GM15510 (cell line): Measurements from ENCODE around the gene CHL1.

Experiments
- POLR2A ChIP-seq: IDR thresholded peaks from 3 replicates; pipeline ENCODE4 v1.6.1; 2011; ENCODE audit warnings: borderline replicate concordance; ENCODE audit not compliant: insufficient read length; ENCODE audit errors: extremely low read depth

CHL1 gene

DNA sequence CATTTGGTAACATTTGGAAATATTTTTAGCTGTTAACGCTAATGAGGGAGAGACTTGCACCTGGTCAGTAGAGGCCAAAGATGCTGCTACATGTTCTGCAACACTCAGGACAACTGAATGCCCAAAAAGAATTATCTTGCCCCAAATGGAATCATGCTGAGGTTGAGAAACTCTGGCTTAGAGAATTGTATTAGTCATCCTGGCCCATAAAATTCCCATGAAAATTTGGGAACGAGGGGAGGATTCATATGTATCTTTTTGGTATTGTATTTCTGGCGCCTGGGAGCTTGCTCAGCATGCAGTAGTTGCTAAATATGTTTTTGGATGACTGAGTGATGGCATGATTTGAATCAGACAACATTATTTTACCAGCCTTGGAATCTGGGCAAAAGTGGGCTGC, 59.9 kb downstream of the CHL1 start:
- no peak for TF ChIP-seq POLR2A

DNA sequence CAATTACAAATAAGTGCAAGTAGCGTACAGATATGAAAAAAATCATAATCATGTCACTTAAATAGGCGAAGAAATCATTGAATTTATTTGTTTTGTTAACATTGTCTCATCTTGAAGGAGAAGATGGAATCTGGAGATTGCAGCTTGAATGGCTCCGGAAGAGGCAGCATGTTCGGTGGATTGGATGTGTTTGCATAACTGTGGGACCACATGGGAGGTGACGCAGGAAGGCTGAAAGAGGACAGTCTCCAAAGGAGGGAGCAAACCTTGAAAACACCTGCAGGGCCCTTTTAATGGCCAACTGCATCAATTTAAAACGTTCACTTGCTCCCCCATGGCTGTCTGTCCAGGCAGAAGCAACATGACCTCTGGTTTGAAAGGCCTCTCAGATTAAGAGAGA, 61.3 kb downstream of the CHL1 start:
- TF ChIP-seq POLR2A: no peak

DNA sequence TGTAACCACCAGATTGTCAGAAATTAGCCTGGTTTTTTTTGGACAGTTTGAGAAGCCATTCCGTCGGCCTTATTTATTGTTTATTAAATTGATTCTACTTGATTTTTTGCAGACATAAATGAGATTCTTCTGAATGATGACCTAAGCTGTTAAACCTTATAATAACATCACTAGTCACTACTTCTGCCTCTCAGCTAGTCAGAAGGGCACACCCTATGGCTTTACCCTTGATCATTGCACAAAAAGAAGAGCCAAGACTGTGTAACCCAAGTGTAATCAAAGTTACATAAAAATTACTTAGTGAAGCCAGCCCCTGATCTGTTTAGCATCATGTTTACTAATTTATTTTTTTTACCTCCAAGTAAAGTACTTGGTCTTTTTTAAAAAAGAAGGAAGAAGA, 64.3 kb downstream of the CHL1 start:
- no peak for TF ChIP-seq POLR2A

DNA sequence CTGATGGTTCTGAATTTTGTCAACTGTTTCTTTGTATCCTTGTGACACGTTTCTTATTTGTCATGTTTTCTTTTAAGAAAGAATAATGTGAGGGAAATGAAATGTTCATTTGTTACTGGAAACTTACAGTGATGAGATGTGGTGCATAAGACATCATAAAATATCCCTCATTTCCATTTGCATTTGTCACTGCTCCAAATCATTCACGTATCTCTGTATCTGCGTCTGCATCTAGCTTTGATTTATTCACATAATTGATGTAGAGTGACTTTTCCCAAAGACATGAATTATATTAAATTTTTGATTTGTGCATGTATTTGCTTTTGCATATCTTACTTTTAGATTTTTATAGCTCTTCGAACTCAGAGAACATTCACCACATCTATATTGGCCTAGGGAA, 66.8 kb downstream of the CHL1 start:
- no peak for TF ChIP-seq POLR2A

DNA sequence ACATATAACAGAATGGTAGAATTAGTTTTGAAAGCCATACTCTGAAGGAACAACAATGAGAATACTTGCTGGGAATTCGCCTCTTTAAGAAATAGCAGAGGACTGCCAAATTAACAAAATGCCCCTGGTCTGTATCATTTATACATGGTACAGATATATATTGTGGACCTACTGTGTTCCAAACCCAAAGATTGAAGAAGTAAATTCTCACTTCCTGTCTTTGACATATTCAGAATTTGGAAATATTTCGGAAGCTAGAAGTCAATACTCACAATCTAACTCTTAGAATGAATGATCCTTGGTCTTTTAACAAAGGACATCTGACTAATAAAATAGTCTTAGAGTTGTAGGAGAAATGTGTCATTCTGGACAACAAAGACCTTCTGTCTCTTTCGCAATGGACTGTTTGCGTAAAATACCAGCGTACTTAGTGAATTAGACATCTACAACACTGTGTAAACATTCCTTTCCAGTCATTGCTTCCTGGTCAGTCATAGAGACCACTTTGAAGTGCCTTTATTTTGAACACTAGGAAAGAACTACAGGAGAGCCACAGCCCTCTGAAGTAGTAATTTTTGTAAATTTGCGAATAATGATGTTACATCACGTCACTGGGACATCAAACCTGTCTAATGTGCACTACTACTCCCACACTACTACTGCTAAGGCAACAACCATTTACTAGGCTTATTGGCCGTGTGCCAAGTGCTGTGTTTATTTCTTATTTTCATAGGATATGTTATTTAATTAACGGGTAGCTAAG, 68.0 kb downstream of the CHL1 start:
- no peak for TF ChIP-seq POLR2A

DNA sequence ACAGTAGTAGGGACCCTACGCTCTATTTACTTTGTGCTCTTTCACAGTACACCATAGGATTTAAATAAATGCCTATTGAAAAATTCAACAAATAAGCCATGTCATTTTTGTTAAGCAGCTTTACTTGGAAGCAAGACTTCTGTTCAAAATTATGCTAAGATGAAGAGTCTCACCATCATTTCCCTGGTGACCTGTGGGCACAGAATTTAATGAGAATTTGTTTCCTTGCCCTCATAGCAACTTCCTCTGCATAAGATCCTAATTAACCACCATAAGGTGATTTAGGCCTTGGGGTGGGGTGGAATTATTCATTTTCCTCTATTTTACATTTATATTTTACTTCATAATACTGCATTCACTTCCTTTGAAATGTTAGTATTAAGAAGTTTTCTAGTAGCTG, 70.5 kb downstream of the CHL1 start:
- no peak for TF ChIP-seq POLR2A

DNA sequence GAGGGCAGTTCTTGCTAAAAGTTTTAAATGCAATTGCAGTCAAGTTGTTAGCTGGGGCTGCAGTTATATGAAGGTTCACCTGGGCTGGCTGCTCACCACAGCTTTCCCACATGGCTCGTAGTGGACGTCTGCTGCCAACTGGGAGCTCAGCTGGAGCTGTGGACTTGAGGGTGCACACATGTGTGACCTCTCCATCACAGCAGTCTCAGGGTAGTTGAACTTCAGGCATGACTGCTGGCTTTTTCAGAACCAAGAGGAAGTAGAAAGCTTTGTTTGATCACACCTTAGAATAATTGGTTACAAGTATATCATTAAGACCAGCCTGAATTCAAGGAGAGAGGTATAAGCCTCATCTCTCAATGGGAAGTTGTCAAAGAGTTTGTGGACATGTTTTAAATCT, 74.1 kb downstream of the CHL1 start:
- TF ChIP-seq POLR2A: no peak

DNA sequence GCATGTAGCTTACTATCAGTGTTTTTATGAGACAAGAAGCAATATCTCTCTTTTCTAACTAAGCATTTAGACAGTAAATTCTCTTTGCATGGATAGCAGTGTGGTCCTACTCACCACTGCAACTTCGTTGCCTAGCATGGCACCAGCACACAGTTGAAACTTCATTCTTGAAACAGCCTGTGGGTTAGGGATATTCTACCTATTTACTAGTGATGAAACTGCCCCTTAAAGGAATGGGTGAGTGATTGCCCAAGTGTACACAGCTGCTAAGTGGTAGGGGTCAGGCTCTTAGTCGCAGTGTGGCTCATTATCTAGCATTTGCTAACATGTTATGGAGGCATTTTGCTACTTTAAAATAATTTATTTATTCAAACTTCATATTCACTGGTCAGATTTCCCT, 78.4 kb downstream of the CHL1 start:
- no peak for TF ChIP-seq POLR2A

DNA sequence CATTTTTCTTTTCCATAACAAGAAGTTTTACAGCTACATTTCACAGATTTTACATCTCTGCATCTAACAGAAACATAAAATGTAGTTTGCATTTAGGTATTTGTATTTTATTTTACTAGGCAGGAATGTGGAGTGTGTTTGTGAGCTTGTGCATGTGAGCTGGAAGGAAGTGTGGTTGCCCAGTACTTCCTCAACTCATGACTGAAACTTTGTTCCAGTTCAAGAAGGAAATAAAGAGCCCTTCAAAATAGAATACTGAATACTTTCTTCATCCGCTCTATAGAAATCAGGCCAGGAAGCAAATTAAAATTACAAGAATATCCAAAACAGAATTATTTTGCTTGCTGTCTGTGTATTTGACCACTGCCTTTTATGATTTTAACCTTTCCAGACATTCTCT, 81.3 kb downstream of the CHL1 start:
- TF ChIP-seq POLR2A: no peak

DNA sequence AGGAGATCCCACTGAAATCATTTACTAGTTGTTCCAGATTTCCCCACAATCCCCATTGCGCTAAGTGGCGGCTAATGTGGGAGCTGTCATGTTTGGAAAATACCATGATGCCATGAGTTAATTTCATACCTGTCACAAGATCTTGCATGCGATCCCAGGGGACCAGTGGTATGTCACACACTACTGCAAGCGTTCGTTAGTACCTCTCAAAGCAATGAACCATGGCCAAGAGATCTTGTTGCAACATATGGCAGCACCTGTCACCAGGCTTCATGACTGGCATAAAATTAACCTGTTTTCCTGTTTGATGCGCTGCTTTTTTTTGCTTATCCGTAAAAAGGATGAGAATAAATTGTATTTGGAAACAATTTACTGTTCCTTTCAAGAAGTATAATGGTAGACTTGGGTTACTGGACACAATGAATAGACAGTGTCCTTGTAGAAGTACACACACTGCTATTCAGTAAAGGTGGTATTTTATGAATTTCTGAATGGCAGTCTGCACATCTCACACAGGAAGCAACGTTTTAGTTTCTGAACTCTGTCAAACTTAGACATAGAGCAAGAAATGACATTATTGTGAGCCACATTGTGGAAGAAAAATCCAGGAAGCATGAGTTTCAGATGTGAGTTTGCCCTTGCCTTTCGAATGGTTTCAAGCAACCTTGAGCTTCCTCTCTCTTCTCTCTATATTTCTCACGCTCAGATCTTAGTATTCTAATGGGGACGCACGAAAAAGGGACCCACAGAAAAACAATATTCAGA, 81.9 kb downstream of the CHL1 start:
- TF ChIP-seq POLR2A: no peak

DNA sequence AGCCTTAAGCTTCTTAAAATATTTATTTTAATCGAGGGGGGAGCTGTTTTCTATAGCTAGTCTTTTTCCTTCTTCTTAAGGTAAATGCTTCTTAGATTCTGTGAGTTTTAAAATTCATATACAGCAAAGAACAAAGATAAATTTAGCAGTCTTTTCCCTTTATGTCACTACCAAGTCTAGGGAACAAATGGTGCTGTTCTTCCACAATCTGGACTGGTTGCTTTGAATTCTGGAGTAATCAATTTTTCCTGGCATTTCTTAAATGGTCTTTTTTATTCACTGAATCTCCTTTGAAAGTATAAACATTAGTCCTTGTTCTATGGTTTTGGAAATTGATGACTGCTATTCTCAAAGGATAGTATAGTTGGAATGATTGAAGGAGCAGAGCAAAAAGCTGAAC, 82.8 kb downstream of the CHL1 start:
- TF ChIP-seq POLR2A: no peak

DNA sequence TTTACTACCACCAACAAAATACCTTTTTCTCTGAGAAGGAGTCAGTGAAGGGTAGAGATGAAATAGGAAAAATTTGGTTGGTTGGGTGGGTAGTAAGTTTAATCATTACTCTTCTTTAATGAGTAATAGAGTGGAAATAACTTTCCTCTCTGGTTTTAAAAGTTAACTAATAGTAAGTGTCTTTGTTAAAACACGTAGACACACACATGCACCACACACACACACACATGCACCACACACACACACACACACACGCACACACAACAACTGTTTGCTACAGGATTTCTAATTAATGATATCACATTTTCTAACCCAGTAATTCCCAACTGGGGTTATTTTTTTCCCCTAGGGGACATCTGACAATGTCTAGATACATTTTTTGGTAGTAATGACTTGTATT, 84.1 kb downstream of the CHL1 start:
- TF ChIP-seq POLR2A: no peak

DNA sequence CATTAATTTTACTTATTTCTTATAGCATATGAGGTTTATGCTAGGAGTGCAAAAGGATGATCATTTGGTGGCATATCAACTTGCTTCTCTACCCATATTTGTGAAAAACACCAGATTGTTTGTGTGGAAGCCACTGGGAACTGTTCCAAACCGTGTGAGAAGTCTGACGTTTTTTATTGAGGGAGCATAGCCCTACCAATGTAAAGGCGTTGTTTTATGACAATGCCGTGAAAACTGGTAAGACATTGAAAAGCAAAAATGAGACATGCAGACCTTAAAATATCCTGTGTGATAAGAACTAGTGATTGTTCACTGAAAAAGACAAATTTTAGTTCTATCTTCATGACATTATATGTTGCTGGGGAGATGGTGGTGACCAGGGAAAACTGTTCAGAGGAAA, 87.8 kb downstream of the CHL1 start:
- no peak for TF ChIP-seq POLR2A

DNA sequence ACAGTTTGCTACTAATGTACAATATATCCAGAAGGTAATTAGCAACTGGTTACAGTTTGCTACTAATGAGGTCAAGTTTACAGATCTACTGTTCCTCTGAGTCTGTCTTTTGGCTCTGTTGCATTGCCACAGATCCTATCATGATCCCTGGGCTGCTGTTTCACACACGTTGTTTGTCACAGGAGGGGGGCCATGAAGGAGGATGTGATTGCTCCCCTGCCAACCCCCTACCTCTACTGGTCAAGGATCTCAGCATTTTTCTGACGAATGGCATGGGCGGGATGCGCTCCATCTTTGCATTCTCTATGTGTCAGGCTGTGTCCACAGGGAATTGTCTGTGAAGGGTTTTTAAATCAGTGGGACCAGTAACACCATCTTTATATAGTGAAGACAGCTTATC, 91.9 kb downstream of the CHL1 start:
- TF ChIP-seq POLR2A: no peak

DNA sequence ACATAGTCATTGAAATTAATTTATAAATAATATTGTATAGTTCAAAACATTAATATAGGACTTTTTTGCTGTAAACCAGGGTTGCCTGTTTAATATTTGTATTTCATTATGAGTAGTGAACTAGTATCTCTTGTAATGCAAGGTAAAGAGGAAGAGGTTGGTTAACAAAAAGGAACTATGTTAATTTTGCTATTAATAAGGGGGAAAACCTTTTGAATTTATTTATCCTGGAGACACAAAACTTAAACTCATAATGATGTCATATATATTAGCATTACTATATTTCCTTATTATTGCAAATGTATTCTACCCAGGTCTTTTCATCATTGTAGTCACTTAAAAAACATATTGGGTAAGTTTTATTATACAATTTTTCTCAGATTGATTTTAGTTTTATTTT, 94.5 kb downstream of the CHL1 start:
- no peak for TF ChIP-seq POLR2A
